ENCODE data around the gene ERCC6L2. TPM values are rescaled to one million over a fixed set of nuclear protein-coding genes. Genes with fewer than 3 reads are reported as not detected.

Gene ERCC6L2
- total RNA-seq, 1 experiment from 2014 or later: 45.4 TPM

DNA sequence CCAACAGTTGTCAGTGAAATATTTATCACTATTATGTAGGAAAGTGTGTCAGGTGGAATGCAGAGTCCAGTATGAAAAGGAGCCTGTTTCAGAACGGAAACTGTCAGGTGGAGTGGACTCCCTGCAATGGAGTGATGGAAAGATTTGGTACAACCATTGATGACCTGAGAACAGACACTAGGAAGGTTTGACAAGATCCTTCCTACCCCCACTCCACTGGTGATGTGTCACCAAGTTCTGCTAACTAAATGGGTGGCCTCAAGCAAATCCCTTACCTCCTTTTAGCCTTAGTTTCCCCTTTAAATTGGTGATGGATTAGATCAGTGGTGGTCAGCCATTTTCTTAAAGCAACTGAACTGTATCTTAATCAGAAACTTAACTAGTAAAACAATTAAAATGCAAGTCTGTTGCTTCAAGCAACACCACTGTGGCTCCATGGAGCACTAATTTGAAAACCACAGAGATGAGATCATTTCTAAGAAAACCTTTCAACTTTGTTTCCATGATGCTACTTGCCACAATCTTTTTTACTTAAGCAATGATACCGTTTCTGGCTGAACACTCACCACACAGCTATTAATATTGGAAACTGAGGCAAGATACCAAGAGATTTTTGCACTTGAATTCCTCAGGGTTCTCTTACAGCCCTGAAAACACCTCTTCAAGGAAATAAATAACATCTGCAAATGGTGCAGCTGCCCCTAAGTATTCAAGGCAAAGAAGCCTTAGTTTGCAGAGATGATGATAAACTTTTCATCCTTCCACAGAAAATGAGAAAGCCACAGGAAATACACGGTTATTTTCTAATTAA lies 140.6 kb downstream of the ERCC6L2 start:
- TF ChIP-seq, protein P1, sequence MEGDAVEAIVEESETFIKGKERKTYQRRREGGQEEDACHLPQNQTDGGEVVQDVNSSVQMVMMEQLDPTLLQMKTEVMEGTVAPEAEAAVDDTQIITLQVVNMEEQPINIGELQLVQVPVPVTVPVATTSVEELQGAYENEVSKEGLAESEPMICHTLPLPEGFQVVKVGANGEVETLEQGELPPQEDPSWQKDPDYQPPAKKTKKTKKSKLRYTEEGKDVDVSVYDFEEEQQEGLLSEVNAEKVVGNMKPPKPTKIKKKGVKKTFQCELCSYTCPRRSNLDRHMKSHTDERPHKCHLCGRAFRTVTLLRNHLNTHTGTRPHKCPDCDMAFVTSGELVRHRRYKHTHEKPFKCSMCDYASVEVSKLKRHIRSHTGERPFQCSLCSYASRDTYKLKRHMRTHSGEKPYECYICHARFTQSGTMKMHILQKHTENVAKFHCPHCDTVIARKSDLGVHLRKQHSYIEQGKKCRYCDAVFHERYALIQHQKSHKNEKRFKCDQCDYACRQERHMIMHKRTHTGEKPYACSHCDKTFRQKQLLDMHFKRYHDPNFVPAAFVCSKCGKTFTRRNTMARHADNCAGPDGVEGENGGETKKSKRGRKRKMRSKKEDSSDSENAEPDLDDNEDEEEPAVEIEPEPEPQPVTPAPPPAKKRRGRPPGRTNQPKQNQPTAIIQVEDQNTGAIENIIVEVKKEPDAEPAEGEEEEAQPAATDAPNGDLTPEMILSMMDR (IDR thresholded peaks at IDR 0.05; ENCODE audit: insufficient read depth in 1 of 2, low read depth in 1 of 2, low read length in 1 of 2, severe bottlenecking in 1 of 2, unreplicated experiment in 1 of 2): no peak
- POLR2A ChIA-PET: no interaction called here

More for the DNA sequence above, 140.6 kb downstream of the ERCC6L2 start:
- intact Hi-C loops (cut with micrococcal nuclease; ENCODE audit: unreplicated experiment): no loop called here
- no peaks in the 10 kb centered on the region for H3K4me1 ChIP-seq
- H3K27me3 Mint-ChIP-seq (ENCODE audit: insufficient read depth, unreplicated experiment): no peaks in the 10 kb centered on the region
- H3K4me3 Mint-ChIP-seq (ENCODE audit: unreplicated experiment): no peak overlapping the region
- no peak for DNase-seq
- CTCF ChIA-PET: no interaction called here
- 0 out of 2 replicates have a peak, but pooled peaks cover 1% of the 10 kb centered on the region for H3K36me3 ChIP-seq (ENCODE audit: control insufficient read depth, insufficient read depth, low read length)
- H3K27ac Mint-ChIP-seq (ENCODE audit: unreplicated experiment): no peak overlapping the region
- no peaks in the 10 kb centered on the region for H3K9me3 ChIP-seq
- no peaks in the 10 kb centered on the region for H3K4me1 Mint-ChIP-seq (ENCODE audit: low read depth, unreplicated experiment)
- H3K36me3 Mint-ChIP-seq (ENCODE audit: insufficient read depth, unreplicated experiment): peaks cover 7% of the 10 kb centered on the region
- no peaks in the 10 kb centered on the region for H3K9me3 Mint-ChIP-seq (ENCODE audit: unreplicated experiment)
- H3K4me3 ChIP-seq (ENCODE audit: low read depth, low read length): no peak overlapping the region
- no TSS peak for BruUV-seq (replicated peaks)
- H3K27me3 ChIP-seq (replicated peaks; ENCODE audit: control insufficient read depth, insufficient read depth, low read length): no peaks in the 10 kb centered on the region
